ENCODE measurements around the gene MFF. TPM values are rescaled to one million over a fixed set of nuclear protein-coding genes. Genes with fewer than 3 reads are reported as not detected.

Gene MFF
- total RNA-seq, 1 experiment from 2014 or later = 83.3 TPM

DNA sequence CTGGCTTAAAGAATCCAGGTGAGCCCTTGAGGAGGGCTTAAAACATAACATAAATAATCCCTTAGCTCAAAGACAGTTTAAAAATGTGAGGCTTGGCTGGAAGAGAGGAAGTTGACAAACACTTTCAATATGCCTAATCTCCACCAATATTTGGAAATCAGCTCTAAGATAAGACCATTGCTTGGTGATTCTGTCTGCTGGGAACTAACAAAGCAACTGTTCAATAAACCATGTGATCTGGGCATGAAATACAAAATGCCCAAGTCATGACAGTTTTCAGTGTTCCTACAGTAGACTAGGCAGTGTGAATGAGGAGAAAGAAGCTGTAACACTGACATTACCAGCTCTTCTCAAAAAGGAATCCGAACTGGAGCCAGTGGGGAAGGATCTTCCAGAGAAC, 10.7 kb downstream of the MFF start:
- peaks cover 17 to 67% (median 66%) of the 10 kb centered on the region in 3 experiments; a peak in 6 of 7 replicates for H3K36me3 Mint-ChIP-seq (ENCODE audit: insufficient read depth in 1 of 3, low read depth in 3 of 3)
- Histone ChIP-seq H3K4ac (ENCODE audit: low read depth, low read length) (no peak overlapping the region), H3K79me2 (ENCODE audit: insufficient read depth, low read length) (no peaks in the 10 kb centered on the region), H3K56ac (ENCODE audit: insufficient read length, low read depth, low read length) (no peak overlapping the region), H2BK5ac (ENCODE audit: insufficient read length, low read length) (no peak overlapping the region), H3K14ac (ENCODE audit: insufficient read depth, low read length) (no peak overlapping the region), H2BK15ac (ENCODE audit: low read depth, low read length) (no peak overlapping the region), H3K4me1 (ENCODE audit: insufficient read depth, low read length) (no peaks in the 10 kb centered on the region), H3K27me3 (ENCODE audit: insufficient read depth, low read length) (no peaks in the 10 kb centered on the region), H2BK120ac (ENCODE audit: low read depth, low read length, poor library complexity, severe bottlenecking) (no peak overlapping the region), H4K8ac (replicated peaks; ENCODE audit: insufficient read length, low read depth, low read length) (no peak overlapping the region), H4K5ac (ENCODE audit: insufficient read length, low read depth, low read length) (no peak overlapping the region), H3T11ph (ENCODE audit: low read length) (no peak overlapping the region), H2AFZ (ENCODE audit: low read length) (no peak overlapping the region), H3K9me3 (ENCODE audit: control insufficient read depth, low read depth, low read length) (no peaks in the 10 kb centered on the region), H3K27ac (ENCODE audit: insufficient read length, low read depth, low read length) (no peak overlapping the region), H4K20me1 (ENCODE audit: control insufficient read depth, insufficient read depth, insufficient read length) (no peaks in the 10 kb centered on the region), H2AK5ac (ENCODE audit: insufficient read length, low read length) (no peak overlapping the region), H3K23me2 (ENCODE audit: insufficient read length, low read depth, low read length, poor library complexity, severe bottlenecking) (no peaks in the 10 kb centered on the region), H3K18ac (ENCODE audit: insufficient read length, low read depth, low read length) (no peak overlapping the region), H3K79me1 (ENCODE audit: insufficient read depth, low read depth, low read length, poor library complexity, severe bottlenecking) (peaks cover 3% of the 10 kb centered on the region), H2BK20ac (ENCODE audit: low read depth, low read length, poor library complexity, severe bottlenecking) (no peak overlapping the region), H3K23ac (ENCODE audit: insufficient read length, low read depth, low read length) (no peak overlapping the region), H3K4me2 (ENCODE audit: insufficient read depth, insufficient read length, low read length) (no peak overlapping the region), H3K9ac (ENCODE audit: extremely low read depth, insufficient read length, low read length) (no peak overlapping the region), H4K91ac (ENCODE audit: insufficient read length, low read depth, low read length) (no peak overlapping the region), H2BK12ac (ENCODE audit: insufficient read length, low read depth, low read length) (no peak overlapping the region)
- no peak for DNase-seq
- no peaks in the 10 kb centered on the region for H3K9me3 Mint-ChIP-seq
- H3K4me3 Mint-ChIP-seq = no peak overlapping the region
- no peaks in the 10 kb centered on the region for H3K27me3 Mint-ChIP-seq (ENCODE audit: low read depth)
- no CpG with 5 or more reads among the region's 1 CpG for WGBS (ENCODE audit: extremely low coverage, insufficient read length, low lambda C conversion rate)
- H3K27ac Mint-ChIP-seq = no peak overlapping the region
- H3K4me1 Mint-ChIP-seq = no peaks in the 10 kb centered on the region
- TF ChIP-seq, protein P1, sequence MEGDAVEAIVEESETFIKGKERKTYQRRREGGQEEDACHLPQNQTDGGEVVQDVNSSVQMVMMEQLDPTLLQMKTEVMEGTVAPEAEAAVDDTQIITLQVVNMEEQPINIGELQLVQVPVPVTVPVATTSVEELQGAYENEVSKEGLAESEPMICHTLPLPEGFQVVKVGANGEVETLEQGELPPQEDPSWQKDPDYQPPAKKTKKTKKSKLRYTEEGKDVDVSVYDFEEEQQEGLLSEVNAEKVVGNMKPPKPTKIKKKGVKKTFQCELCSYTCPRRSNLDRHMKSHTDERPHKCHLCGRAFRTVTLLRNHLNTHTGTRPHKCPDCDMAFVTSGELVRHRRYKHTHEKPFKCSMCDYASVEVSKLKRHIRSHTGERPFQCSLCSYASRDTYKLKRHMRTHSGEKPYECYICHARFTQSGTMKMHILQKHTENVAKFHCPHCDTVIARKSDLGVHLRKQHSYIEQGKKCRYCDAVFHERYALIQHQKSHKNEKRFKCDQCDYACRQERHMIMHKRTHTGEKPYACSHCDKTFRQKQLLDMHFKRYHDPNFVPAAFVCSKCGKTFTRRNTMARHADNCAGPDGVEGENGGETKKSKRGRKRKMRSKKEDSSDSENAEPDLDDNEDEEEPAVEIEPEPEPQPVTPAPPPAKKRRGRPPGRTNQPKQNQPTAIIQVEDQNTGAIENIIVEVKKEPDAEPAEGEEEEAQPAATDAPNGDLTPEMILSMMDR (conservative IDR thresholded peaks at IDR 0.05) = no peak
